Suppressor macrophage (primary cell): Measurements from ENCODE around the gene MRPL54.
"Not testable (repeated sequence)": the region's sequence is repeated elsewhere in the genome, so short reads cannot be mapped to it uniquely, and the experiment has no call there.

ENCODE experiments used
- DNase-seq, 4 experiments: peaks; one replicate each; pipeline ENCODE4 v3.0.0-alpha.2; 2020 to 2022

Gene MRPL54

DNA sequence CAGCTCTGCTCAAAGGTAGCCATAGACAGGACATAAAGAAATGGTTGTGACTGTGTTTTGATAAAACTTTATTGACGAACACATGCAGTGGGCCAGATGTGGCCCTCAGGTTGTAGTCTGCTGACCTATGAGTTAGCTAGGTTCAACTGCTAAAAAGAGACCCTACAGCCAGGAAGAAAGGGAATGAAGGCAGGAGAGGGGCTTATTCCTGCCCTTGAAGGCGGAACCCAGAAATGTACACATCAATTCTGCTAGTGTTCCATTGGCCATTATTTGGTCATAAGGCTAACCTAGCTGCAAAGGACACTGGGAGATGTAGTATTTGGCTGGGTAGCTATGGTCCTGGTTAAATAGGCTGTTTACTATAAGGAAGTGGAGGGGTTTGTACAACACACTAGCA lies 19.0 kb upstream of the MRPL54 start:
- DNase-seq = peak in 2 of 4 experiments; percentile 34 to 37

DNA sequence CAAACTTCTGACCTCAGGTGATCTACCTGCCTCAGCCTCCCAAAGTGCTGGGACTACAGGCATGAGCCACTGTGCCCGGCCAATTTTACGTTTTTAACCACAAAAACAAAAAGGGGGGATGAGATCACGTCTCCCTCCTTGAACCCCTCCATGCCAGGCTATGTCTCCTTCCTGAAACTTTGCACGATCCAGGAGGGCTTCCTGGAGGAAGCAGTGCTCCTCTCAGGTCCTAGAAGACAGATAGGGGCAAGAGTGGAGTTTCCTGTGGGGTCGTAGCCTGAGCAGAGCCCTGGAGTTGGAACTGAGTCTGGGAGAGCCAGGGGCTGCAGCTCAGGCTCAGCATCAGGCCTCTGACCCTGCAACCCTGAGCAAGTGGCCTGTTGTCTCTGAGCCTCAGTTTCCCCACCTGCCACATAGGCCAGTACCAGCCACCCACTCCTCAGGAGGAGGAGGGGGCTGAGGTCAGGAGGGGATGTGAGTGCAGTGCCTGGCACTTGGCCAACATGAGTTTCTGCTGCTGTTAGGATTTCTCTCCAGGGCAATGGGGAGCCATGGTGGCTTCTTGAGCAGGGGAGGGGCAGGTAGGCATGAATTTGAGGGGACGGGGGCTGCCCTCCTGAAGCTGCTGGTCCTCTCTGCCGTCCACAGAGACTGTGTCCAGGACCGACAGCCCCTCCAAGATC lies 17.0 kb upstream of the MRPL54 start:
- DNase-seq = no peak

DNA sequence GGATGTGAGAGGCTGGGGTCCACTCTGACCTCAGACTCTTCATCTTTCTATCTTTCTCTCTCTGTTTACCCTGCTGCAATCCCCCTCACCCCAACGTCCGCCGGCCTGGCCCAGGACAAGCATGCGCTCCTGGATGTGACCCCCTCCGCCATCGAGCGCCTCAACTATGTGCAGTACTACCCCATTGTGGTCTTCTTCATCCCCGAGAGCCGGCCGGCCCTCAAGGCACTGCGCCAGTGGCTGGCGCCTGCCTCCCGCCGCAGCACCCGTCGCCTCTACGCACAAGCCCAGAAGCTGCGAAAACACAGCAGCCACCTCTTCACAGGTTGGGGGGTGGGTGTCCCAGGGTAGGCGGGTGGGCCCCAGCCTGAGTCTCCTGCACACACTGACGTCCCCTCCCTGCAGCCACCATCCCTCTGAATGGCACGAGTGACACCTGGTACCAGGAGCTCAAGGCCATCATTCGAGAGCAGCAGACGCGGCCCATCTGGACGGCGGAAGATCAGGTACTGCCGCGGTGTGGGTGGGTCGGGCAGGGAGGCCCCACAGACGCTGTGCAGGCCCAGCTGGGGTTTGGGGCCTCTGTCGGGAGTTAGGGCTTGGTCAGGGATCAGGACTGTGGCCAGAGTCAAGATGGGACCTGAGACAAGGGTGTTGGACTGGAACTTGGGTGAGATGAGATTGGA lies 16.0 kb upstream of the MRPL54 start:
- DNase-seq = no peak

DNA sequence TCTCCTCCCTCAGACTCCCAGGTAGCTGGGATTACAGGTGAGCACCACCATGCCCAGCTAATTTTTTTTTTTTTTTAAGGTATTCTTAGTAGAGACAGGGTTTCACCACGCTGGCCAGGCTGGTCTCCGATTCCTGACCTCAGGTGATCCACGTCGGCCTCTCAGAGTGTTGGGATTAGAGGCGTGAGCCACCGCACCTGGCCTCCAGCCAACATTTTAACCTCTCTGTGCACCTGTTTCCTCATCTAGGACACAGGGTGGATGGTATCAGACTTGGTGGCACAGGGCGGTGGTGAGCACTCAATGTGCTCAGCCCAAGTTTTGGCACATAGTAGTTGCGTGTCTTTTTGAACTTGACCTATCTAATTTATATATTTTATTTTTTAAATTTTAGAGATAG lies 13.5 kb upstream of the MRPL54 start:
- DNase-seq = no peak

DNA sequence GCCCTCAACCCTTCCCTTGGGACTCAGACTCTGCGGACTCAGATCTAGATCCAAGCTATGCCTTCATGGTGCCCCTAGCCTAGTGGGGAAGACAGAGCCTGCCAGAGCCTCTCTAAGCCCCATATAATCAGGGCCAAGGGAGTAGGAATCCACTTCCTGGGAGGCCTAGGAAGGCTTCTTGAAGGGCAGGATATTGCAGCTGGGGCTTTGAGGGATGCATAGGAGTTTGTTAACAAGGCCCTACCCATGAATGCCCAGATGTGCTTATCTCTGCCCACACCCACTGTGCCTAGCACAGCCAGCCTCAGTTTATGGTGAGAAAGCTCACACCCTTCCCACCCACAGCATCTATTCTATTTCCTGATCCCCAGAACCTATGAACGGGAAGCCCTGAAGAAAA lies 12.3 kb upstream of the MRPL54 start:
- no peak for DNase-seq

DNA sequence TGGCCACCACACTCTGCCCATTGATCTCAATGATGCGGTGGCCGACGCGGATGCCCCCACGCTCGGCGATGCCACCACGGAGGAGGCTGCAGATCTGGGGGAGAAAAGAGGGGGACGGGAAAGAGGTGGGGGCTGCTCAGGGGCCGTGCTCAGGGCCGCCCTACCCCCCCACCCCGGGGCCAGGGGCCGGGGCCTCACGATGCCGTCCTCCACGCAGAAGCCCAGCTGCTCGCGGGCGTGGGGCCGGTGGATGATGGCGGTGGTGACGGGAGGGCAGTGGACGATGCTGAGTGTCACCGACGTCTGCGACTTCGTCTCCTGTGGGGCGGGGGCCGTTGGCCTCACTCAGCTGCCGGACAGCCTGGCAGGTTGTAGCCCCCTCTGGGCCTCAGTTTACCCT lies 11.2 kb upstream of the MRPL54 start:
- DNase-seq = no peak

DNA sequence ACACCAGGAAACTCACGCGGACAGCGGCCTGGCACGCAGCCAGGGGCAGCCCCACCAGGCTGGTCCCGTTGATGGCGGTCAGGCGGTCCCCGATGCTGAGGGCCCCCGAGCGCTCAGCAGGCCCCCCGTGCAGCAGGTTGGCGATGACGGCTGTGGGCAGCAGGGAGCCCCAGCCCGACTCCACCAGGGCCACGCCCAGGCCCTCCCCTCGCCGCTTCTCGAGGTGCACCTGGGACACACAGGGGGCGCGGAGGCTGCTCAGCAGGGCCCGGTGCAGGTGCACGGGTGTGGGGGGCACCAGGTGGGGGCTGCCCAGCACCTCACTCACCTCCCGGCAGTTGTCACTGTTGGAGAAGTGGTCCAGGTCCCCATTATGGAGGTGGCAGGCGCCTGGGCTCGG lies 10.0 kb upstream of the MRPL54 start:
- DNase-seq = no peak

DNA sequence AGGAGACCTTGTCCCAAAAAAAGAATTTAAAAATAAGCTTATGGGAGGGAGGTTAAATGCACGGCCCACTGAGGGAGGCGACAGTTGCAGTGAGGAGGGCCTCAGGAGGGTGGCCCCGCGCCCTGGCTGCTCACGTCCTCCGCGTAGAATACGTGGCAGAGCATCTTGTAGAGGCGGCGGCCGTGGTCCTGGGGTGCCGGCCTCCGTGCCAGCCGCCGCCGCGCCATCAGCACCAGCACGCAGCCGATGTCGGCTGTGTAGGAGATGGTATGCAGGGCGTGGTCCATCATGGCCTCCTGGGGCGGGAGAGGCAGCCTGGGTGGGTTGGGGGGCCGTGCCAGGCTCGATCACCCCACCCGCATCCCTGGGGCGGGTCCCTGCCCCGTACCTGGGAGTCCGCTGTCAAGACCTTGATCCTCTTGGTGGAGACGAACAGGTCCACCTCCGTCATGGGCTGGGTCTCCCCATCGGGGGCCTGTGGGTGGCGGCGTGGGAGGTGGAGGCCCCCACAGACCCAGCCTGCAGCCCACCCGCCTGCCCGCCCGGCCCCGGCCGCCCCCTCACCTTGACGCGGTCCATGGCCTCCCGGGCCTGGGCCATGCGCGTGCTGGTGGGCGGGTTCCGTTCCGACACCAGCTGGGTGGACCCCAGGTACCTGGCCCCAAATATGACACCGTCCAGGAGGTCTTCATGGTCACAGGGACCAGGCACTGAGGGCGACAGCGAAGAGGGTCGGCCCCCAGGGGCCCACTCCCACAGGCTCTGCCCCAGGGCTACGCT lies 8.7 kb upstream of the MRPL54 start:
- no peak for DNase-seq

DNA sequence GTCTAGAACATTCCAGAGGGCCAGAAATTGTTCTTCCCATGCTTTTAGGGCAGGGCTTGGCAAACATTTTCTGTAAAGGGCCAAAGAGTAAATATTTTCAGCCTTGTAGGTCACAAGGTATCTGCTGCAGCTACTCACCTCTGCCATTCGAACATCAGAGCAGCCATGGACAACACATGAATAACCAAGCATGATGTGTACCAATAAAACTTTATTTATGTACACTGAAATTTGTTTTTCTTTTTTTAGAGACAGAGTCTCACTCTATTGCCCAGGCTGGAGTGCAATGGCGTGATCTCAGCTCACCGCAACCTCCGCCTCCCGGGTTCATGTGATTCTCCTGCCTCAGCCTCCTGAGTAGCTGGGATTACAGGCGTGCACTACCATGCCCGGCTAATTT lies 4.8 kb upstream of the MRPL54 start:
- DNase-seq = not testable (repeated sequence)

DNA sequence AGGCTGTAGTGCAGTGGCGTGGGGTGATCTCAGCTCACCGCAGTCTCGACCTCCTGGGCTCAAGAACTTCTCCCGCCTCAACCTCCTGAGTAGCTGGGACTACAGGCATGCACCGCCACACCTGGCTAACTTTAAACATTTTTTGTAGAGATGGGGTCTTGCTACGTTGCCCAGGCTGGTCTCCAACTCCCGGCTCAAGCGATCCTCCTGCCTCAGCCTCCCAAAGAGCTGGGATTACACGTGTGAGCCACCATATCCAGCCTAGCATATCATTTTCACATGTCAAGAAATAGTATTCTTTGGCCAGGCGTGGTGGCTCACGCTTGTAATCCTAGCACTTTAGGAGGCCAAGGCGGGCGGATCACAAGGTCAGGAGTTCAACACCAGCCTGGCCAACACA lies 4.2 kb upstream of the MRPL54 start:
- not testable (repeated sequence) for DNase-seq

DNA sequence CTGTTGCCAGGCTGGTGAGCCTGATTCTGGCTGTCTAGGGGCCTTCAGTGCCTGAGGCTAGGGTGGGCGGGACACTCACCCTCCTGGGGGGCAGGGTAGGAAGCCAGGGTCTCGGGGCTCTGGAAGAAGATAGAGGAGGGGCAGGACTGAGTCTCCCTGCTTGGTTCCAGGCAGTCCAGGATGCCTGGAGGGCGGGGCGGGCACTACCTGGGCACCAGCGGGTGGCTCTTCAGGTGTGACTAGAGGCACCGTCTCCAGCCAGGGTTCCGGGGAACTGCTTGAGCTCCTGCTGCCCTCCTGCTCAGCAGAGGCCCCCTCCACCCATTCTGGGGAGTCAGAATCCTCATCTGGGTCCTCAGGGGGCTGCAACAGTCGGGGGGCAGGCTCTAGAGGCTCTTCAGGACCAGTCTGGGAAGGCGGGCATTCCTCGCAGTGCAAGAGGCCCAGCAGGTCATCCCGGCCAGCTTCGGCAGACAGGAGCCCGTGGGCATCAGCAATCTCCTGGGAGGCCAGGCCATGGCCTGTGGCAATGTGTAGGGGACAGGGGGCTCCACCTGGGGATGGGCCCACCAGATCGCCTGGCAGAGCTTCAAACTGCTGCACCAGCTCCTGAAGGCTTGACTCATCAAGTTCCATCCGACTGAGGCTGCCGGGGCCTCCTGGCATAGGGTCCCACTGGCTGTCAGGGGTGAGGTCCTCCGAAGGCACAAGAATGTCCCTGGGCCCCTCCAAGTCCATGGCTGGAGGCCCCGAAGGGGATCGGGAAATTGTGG lies 2.8 kb upstream of the MRPL54 start:
- no peak for DNase-seq

DNA sequence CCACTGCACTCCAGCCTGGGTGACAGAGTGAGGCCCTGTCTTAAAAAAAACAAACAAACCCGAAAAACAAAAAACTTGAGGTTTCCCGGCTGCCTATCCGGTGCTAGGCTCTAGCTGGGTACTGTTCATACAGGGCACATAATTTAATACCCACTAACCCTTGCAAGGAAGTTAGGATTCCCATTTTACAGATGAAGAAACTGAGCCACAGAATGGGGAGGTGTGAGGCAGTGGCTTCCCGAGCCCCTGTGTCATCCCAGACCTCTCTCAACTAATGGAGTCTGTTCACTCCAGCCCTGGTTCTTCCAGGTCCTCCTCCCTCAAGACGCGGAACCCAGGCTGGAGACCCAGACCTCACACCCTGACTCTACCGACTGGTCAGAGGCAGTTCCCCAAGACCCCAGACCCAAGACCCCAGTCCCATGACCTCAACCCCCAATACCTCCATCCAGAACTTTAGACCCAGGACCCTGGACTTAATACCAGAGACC lies 1.6 kb upstream of the MRPL54 start:
- DNase-seq = no peak

DNA sequence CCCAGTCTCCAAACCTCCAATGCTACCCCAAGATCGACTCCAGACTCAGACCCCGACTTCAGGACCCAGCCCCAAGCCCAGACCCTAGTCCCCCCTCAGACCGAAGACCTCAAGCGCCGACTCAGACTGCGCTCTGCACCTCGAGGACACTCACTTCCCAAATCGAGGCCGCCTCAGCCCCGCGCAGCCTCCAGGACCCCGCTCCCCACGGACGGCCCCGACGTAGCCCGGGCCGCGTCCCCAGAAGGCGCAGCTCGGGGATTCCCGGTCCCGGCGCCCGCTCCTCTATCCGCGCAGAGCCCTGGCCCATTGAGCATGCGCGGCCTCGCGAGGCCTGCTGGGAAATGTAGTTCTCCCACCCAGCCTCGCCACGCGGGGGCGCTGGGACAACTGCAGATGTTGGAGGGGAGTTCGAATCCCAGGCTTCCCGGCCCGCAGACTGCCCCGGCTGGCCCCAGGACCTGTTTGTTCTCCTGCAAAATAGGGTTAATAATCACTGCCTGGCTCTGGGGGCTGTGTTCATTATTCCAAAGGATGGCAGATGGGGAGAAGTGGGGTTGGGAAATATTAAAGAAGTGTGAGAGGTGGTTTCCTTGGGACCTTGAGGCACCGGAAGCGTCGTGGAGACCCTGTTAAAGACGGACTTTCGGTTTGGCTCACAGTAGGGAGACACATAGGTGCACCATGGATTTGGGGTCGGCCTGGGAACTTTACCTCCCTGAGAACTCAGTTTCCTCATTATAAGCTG lies 926 bp upstream of the MRPL54 start, which contains the start of gene APBA3:
Gene APBA3, minus strand, starts transcription at position 311 of the 748 bp plus-strand sequence. CDS start 1,428 bp downstream, outside the sequence.
- DNase-seq = peak; percentile 95 to 98 (median 97)

DNA sequence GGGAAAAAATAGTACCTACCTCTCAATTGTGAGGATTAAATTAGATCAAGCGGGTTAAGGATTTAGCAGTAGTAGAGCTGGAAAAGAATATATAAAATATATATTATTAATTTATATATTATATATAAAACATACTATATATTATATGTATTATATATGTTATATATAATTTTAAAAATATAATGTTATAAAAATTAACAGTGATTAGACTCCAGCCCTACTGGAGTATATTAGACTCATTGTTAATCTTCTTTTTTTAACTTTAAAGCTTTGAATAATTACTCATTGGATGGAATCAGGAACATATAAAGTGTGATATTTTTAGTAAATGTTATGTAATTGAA lies 380 bp upstream of the MRPL54 start:
- DNase-seq = no peak

DNA sequence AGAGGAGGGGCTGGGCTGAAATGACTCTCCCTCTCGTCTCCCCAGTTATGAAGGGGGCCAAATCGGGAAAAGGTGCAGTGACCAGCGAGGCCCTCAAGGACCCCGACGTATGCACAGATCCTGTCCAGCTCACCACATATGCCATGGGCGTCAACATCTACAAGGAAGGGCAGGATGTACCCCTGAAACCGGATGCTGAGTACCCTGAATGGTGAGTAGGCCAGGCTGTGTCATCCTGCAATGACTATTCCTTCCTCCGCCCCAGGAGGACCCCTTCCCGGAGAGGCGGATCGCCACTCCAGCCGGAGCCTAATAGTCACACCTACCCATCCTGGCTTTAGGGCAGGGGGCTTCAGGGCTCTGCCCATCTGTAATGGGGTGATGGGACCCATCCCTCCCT lies 2.6 kb downstream of the MRPL54 start:
- DNase-seq = no peak

DNA sequence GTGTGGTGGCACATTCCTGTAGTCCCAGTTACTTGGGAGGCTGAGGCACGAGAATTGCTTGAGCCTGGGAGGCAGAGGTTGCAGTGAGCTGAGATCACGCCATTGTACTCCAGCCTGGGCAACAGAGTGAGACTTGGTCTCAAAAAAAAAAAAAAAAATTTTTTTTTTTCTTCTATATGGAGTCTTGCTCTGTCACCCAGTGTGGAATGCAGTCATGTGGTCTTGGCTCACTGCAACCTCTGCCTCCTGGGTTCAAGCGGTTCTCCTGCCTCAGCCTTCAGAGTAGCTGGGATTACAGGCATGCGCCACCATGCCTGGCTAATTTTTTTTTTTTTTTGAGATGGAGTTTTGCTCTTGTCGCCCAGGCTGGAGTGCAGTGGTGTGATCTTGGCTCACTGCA lies 3.3 kb downstream of the MRPL54 start:
- not testable (repeated sequence) for DNase-seq

DNA sequence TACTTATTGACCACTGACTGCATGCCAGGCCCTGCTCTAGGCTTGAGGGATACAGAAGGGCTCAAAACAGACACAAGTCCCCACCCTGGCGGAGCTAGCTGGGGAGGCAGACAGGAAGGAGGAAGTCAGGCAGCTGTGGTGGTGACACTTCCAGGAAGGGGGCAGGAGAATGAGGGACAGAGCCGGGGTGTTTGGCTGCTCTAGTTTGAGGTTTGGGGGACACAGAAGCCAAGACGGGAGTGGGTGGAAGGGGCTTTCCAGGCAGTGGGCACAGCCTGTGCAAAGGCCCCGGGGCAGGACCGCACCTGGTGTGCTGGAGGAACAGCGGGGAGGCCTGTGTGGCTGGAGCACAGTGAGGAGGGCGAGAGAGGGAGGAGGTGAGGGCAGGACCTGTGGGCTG lies 4.0 kb downstream of the MRPL54 start:
- DNase-seq = peak in 1 of 4 experiments; percentile 27

DNA sequence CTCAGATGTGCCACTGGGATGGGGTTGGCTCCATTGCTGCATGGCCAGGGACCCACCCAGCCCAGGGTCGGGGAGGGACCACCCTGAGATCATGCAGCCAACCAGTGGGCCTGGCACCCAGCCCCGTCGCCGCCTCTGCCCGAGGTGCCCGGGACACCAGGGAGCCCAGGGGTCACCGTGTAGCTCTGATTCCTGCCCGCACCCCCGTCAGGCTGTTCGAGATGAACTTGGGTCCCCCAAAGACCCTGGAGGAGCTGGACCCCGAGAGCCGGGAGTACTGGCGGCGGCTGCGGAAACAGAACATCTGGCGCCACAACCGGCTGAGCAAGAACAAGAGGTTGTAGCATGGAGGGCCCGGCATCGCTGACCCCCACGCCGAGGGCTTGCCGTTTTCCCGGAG lies 4.6 kb downstream of the MRPL54 start:
- no peak for DNase-seq

DNA sequence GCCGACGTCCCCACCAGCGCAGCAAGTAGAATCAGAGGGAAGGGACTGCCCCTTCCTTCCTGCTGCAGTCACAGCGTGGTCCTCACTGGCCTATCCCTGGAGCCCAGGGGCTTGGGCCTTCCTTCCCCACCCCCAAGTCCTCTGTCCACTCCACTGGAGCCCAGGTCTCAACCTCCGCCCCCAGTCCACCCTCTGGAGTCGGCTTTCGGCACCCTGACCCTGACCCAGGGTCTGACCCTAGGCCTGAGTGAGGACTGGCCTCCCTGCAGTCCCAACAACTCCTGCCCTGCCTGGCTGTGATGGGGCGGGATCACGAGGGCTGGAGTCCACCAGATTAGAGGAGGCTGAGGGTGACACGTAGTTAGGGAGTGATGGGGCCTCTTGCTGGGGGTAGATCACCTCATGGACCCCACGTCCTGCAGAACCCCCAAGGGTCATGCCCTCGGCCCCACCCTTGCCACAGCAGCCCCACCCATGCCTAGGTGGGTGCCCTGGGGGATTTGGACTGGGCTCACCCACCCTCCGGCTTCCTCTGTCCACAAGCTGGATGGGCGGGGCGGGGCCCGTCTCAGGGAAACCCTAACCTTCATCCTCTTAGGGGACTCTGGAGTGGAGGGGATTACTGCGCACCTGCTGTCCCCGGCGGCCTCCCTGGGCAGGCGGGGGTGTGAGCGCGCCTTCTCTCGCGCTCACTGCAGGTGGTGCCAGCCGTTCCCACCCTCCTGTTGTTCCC lies 5.7 kb downstream of the MRPL54 start:
- no peak for DNase-seq

DNA sequence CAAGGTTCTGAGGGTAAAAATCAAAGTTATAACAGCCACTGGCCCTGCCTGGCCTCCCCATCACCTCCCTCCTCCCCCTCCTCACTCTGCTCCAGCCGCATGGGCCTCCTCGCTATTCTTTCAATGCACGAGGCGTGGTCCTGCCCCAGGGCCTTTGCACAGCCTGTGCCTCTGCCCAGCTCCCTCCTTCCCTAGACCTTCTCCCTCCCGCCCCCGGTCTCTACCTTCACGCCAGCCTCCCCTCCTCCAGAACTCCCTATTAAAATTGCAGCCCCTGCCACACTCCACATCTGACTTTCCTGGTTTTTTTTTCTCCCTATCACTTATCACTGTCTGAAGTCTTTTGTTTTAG lies 6.2 kb downstream of the MRPL54 start:
- no peak for DNase-seq

DNA sequence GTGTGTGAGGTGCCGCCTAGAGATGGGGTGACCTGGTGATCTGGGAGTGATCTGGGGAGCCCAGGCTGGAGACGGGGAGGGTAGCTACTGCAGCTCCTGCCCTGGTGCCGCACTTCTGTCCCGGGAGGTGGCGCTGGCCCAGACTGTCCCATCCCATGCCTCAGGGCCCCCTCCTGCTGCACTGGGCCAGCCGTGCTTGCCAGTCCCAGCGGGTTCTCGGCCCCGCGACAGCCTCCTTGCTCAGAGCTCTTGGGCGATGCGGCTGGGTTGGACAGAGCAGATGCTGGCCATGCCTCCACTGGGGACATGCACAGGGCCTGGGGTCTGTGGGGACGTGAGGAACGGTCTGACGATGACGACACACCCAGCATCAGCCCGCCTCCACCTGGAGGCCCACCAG lies 7.0 kb downstream of the MRPL54 start:
- no peak for DNase-seq
